ENCODE data around the gene TFG. TPM values are rescaled to one million over a fixed set of nuclear protein-coding genes. Genes with fewer than 3 reads are reported as not detected.

TFG gene
- total and polyA plus RNA-seq, 4 donors: 46.3 to 120 (median 104) TPM

DNA sequence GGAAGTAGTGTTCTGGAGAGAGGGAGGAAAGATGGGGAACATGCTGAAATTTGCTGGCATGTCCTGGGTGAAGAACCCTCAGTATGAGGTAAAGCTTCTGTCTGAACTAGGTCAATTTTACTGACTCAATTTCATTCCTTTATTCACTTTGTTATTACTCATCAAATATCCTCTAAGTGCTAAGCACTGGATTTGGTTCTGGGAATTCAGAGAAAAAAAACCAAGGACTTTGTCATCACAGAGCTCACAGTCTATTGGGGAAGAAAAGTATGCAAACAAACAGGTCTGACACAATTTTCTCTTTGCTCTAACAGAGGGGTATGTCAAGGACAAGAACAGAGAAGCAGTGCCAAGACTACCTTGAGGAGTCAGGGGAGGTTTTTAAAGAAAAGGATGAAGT, 68.0 kb downstream of the TFG start:
- no peak overlapping the region for H3K27ac ChIP-seq (ENCODE audit: low read depth, low read length)
- no peaks in the 10 kb centered on the region for H3K27me3 ChIP-seq (ENCODE audit: control insufficient read depth, insufficient read depth, low read length)
- no peaks in the 10 kb centered on the region for H3K36me3 ChIP-seq (ENCODE audit: control insufficient read depth, insufficient read depth, low read length)
- H3K9me3 ChIP-seq (ENCODE audit: control insufficient read depth, insufficient read depth, low read length): no peaks in the 10 kb centered on the region
- H3K4me3 ChIP-seq (ENCODE audit: low read depth, low read length): no peak overlapping the region
- no peaks in the 10 kb centered on the region for H3K4me1 ChIP-seq (ENCODE audit: control insufficient read depth, insufficient read depth, low read length)
- DNase-seq (ENCODE audit: low read depth in 4 of 6, low spot score in 6 of 6): no peak

DNA sequence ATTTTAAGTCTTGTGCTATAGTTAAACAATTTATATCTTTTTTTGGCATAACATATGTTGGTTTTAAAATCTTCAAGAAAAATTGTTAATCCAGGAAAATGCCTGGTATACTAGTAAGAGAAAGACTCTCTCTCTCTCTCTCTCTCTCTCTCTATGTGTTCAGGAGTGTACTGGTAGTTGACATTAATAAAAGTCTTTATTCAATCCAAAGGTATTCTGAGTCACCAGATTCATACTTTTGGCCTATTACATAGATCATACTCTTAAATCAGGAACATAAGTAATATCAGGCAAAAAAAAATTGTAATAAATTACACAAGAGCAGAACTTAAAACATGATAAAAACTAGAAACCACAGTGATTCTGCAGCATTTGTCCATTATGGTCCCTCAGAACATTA, 70.2 kb downstream of the TFG start:
- Histone ChIP-seq H3K27me3 (ENCODE audit: control insufficient read depth, insufficient read depth, low read length) (no peaks in the 10 kb centered on the region), H3K36me3 (ENCODE audit: control insufficient read depth, insufficient read depth, low read length) (no peaks in the 10 kb centered on the region), H3K4me3 (ENCODE audit: low read depth, low read length) (no peak overlapping the region), H3K9me3 (ENCODE audit: control insufficient read depth, insufficient read depth, low read length) (no peaks in the 10 kb centered on the region), H3K4me1 (ENCODE audit: control insufficient read depth, insufficient read depth, low read length) (no peaks in the 10 kb centered on the region), H3K27ac (ENCODE audit: low read depth, low read length) (no peak overlapping the region)
- DNase-seq (ENCODE audit: low read depth in 4 of 6, low spot score in 6 of 6): no peak

DNA sequence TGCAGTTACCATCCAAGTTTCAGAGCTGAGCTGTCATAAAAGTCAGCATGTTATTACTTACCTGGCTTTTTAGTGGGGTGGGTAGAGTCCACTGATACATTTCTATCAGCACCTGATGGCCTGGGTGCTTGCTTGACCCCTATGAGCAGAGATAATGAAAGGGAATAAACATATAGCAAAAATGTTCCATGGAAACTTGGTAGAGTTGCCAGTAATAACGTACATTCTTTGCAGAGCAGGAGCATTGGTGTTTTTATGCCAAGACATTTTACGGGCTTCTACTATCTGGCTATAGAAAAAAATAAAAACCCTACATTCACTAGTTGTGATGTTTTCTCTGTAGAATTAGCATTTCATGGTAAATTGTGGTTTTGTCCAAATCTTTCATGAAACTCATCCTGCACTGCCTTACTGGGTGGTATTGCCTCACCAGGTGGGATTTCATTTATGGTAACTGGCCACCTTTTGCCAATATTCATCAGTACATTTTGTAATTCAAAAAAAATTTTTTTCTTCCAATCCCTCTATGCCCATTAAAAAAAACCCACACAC, 70.9 kb downstream of the TFG start:
- no peak overlapping the region for H3K4me3 ChIP-seq (ENCODE audit: low read depth, low read length)
- DNase-seq (ENCODE audit: low read depth in 4 of 6, low spot score in 6 of 6): no peak
- H3K27me3 ChIP-seq (ENCODE audit: control insufficient read depth, insufficient read depth, low read length): no peaks in the 10 kb centered on the region

DNA sequence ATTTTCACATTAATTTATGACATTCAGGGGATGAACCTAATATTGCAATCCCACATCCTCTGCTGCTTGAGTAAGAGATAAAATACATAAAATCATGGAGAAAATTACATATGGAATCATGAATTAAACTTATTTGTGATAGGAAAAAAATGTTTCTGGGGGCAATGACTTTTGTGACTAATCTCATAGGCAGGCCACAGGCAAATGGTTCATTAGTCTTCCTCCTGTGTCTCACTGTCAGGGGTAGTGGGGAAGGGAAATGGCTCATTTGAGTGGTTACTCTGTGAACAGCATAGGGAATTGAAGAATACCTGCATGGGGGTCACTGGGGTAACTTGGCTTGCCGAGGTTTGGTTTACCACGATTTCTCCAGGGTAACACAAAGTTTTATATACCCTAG, 72.0 kb downstream of the TFG start:
- peaks cover 2% of the 10 kb centered on the region for H3K9me3 ChIP-seq (ENCODE audit: control insufficient read depth, insufficient read depth, low read length)
- 80% methylated on average over 1 of the region's 2 CpGs for WGBS (ENCODE audit: insufficient coverage)
- no peaks in the 10 kb centered on the region for H3K4me1 ChIP-seq (ENCODE audit: control insufficient read depth, insufficient read depth, low read length)
- DNase-seq (ENCODE audit: low read depth in 4 of 6, low spot score in 6 of 6): no peak
- H3K4me3 ChIP-seq (ENCODE audit: low read depth, low read length): no peak overlapping the region
- H3K27ac ChIP-seq (ENCODE audit: low read depth, low read length): no peak overlapping the region
- no peaks in the 10 kb centered on the region for H3K27me3 ChIP-seq (ENCODE audit: control insufficient read depth, insufficient read depth, low read length)
- no peaks in the 10 kb centered on the region for H3K36me3 ChIP-seq (ENCODE audit: control insufficient read depth, insufficient read depth, low read length)

More for the DNA sequence above, 70.9 kb downstream of the TFG start:
- no CpG with 5 or more reads among the region's 2 CpGs for WGBS (ENCODE audit: insufficient coverage)
- Histone ChIP-seq H3K27ac (ENCODE audit: low read depth, low read length) (no peak overlapping the region), H3K4me1 (ENCODE audit: control insufficient read depth, insufficient read depth, low read length) (no peaks in the 10 kb centered on the region), H3K9me3 (ENCODE audit: control insufficient read depth, insufficient read depth, low read length) (no peaks in the 10 kb centered on the region), H3K36me3 (ENCODE audit: control insufficient read depth, insufficient read depth, low read length) (no peaks in the 10 kb centered on the region)

DNA sequence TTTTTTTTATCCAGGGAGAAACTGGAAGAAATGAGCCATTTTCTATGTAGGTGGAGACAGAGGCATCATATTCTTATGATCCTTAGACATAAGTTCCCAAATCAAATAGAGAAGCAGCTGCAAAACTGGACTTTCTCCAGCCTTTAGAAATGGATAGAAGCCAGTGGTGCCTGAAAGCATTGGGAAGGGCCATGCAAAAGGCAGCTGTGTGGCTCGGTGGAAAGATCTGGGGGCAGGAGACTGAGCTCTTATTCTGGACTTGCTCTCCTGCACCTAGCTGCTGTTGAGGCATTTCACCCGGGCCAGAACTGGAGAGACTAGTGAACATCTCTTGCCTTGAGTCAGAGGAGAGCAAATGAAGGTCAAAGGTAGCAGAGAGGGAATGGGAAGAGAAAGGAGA, 73.1 kb downstream of the TFG start:
- DNase-seq (ENCODE audit: low read depth in 4 of 6, low spot score in 6 of 6): no peak
- WGBS (ENCODE audit: insufficient coverage): 83% methylated on average over 2 of the region's 2 CpGs
- Histone ChIP-seq H3K9me3 (ENCODE audit: control insufficient read depth, insufficient read depth, low read length) (peaks cover 2% of the 10 kb centered on the region), H3K27me3 (ENCODE audit: control insufficient read depth, insufficient read depth, low read length) (no peaks in the 10 kb centered on the region), H3K36me3 (ENCODE audit: control insufficient read depth, insufficient read depth, low read length) (no peaks in the 10 kb centered on the region), H3K4me1 (ENCODE audit: control insufficient read depth, insufficient read depth, low read length) (no peaks in the 10 kb centered on the region), H3K4me3 (ENCODE audit: low read depth, low read length) (no peak overlapping the region), H3K27ac (ENCODE audit: low read depth, low read length) (no peak overlapping the region)

DNA sequence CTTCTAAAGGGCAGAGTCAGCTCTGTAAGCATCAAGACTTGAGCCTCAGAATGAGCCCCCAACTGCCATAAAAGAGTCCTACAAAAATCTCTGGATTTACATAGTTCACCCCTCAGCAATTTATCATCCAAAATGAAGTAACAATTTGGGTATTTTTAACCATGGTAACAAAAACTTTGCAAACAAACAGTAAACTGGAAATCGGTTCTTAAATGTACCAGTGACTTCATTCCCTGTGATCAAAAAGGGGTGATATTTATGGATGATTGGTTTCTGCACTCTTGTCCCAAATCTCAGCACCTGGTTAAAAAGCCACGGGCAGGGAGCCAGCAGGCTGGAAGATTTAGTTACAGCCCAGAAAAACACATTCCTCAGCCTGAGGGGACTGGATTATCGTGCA, 73.6 kb downstream of the TFG start:
- Histone ChIP-seq H3K27me3 (ENCODE audit: control insufficient read depth, insufficient read depth, low read length) (no peaks in the 10 kb centered on the region), H3K4me3 (ENCODE audit: low read depth, low read length) (no peak overlapping the region), H3K9me3 (ENCODE audit: control insufficient read depth, insufficient read depth, low read length) (peaks cover 2% of the 10 kb centered on the region), H3K4me1 (ENCODE audit: control insufficient read depth, insufficient read depth, low read length) (no peaks in the 10 kb centered on the region), H3K36me3 (ENCODE audit: control insufficient read depth, insufficient read depth, low read length) (no peaks in the 10 kb centered on the region), H3K27ac (ENCODE audit: low read depth, low read length) (no peak overlapping the region)
- no peak for DNase-seq (ENCODE audit: low read depth in 4 of 6, low spot score in 6 of 6)
- WGBS (ENCODE audit: insufficient coverage): no CpG with 5 or more reads among the region's 3 CpGs

DNA sequence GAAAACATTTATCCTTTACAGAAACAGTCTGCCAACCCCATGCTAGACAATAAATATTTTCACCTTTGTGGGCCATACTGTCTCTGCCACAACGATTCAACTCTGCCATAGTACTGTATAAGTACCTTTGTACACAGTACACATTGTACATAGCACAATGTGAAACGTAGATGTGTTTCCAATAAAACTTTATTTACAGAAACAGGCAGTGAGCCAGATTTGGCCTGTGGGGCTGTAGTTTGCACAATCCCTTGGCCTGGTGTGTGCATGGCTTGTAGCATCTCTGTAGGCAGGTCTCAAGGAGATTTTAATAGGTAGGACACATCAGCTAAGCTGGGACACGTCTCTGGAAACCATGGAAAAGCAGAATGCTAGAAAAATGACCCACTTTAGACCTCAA, 74.3 kb downstream of the TFG start:
- DNase-seq (ENCODE audit: low read depth in 4 of 6, low spot score in 6 of 6): no peak
- H3K27me3 ChIP-seq (ENCODE audit: control insufficient read depth, insufficient read depth, low read length): no peaks in the 10 kb centered on the region
- no peaks in the 10 kb centered on the region for H3K4me1 ChIP-seq (ENCODE audit: control insufficient read depth, insufficient read depth, low read length)
- no peak overlapping the region for H3K4me3 ChIP-seq (ENCODE audit: low read depth, low read length)
- no peak overlapping the region for H3K27ac ChIP-seq (ENCODE audit: low read depth, low read length)
- H3K36me3 ChIP-seq (ENCODE audit: control insufficient read depth, insufficient read depth, low read length): no peaks in the 10 kb centered on the region
- no CpG with 5 or more reads among the region's 3 CpGs for WGBS (ENCODE audit: insufficient coverage)
- H3K9me3 ChIP-seq (ENCODE audit: control insufficient read depth, insufficient read depth, low read length): peaks cover 2% of the 10 kb centered on the region

DNA sequence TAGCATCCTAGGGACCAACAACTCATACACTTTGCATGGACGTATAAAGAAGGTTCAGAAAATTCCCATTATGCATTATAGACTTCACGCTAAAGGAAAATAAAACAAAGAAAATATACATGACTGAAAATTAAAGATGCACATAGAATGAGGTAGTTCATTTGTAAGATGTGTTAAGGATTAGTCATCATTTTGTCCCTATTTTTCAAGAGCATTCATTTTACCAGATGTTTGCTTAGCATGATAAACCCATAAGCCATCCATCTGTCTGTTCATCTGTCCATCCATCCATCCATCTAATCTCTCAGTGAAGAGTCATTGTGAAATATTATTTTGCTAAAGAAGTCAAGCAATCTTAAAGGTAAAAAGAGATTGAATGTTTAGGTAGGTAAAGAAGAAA, 80.3 kb downstream of the TFG start:
- Histone ChIP-seq H3K9me3 (ENCODE audit: control insufficient read depth, insufficient read depth, low read length) (peaks cover 2% of the 10 kb centered on the region), H3K36me3 (ENCODE audit: control insufficient read depth, insufficient read depth, low read length) (no peaks in the 10 kb centered on the region), H3K4me3 (ENCODE audit: low read depth, low read length) (no peak overlapping the region), H3K4me1 (ENCODE audit: control insufficient read depth, insufficient read depth, low read length) (no peaks in the 10 kb centered on the region), H3K27ac (ENCODE audit: low read depth, low read length) (no peak overlapping the region), H3K27me3 (ENCODE audit: control insufficient read depth, insufficient read depth, low read length) (no peaks in the 10 kb centered on the region)
- WGBS (ENCODE audit: insufficient coverage): no CpG with 5 or more reads among the region's 2 CpGs
- no peak for DNase-seq (ENCODE audit: low read depth in 4 of 6, low spot score in 6 of 6)

DNA sequence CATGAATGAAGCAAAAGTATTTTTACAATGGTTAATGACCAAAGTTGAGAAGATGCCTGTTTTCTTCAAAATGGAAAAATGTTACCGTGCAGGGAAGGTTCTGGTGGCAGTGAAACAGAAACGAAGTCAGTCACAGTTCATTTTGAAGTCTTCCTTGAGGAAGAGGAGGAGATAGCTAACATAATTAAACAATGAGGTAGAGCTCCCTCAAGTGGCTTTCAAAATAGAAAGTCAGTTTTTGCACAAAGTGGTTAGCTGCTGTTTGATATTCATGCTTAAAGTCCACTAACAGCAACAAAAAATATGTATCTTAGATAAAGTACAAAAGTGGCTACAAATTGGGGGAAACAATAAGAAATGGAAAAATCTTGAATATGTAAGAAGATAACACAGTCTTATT, 87.3 kb downstream of the TFG start:
- WGBS (ENCODE audit: insufficient coverage): no CpG with 5 or more reads among the region's 2 CpGs
- no peaks in the 10 kb centered on the region for H3K36me3 ChIP-seq (ENCODE audit: control insufficient read depth, insufficient read depth, low read length)
- no peaks in the 10 kb centered on the region for H3K4me1 ChIP-seq (ENCODE audit: control insufficient read depth, insufficient read depth, low read length)
- no peak overlapping the region for H3K4me3 ChIP-seq (ENCODE audit: low read depth, low read length)
- H3K9me3 ChIP-seq (ENCODE audit: control insufficient read depth, insufficient read depth, low read length): no peaks in the 10 kb centered on the region
- no peaks in the 10 kb centered on the region for H3K27me3 ChIP-seq (ENCODE audit: control insufficient read depth, insufficient read depth, low read length)
- DNase-seq (ENCODE audit: low read depth in 4 of 6, low spot score in 6 of 6): no peak
- H3K27ac ChIP-seq (ENCODE audit: low read depth, low read length): no peak overlapping the region

DNA sequence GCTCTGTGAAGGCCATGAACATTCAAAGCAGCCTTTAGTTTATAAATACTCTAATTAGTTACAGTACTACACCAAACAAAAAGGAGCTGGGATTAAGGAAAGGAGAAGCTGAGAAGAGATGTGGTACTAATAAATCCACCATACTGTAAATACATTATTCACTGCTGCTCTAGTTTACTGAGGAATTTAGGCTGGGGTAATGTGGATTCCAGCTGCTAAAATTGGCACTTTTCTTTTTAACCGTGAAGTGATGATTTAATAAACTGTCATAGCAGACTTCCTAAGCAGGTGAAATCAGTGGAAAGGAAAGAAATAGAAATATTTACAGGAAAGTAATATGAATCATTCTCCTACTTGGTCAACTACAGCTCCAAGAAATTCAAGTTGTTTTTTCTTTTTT, 88.7 kb downstream of the TFG start:
- no CpG with 5 or more reads among the region's 1 CpG for WGBS (ENCODE audit: insufficient coverage)
- no peaks in the 10 kb centered on the region for H3K27me3 ChIP-seq (ENCODE audit: control insufficient read depth, insufficient read depth, low read length)
- DNase-seq (ENCODE audit: low read depth in 4 of 6, low spot score in 6 of 6): peak in 1 of 6 donors; percentile 13
- no peaks in the 10 kb centered on the region for H3K9me3 ChIP-seq (ENCODE audit: control insufficient read depth, insufficient read depth, low read length)
- no peaks in the 10 kb centered on the region for H3K36me3 ChIP-seq (ENCODE audit: control insufficient read depth, insufficient read depth, low read length)
- no peaks in the 10 kb centered on the region for H3K4me1 ChIP-seq (ENCODE audit: control insufficient read depth, insufficient read depth, low read length)
- H3K27ac ChIP-seq (ENCODE audit: low read depth, low read length): no peak overlapping the region
- no peak overlapping the region for H3K4me3 ChIP-seq (ENCODE audit: low read depth, low read length)

Measured in spinal cord (tissue), 10 donors.